GM23338 (cell line): ENCODE measurements around the gene A3GALT2. TPM values are rescaled to one million over a fixed set of nuclear protein-coding genes. Genes with fewer than 3 reads are reported as not detected.

ENCODE experiments used
- ATAC-seq: fragments of 200-7000 bp; cut with Tn5 transposase; 3 replicates; pipeline ENCODE4 v1.9.1; 2020
- DNase-seq: peaks from one replicate; pipeline ENCODE4 v3.0.0-alpha.2; 2015; ENCODE audit warnings: low spot score
- H2AFZ ChIP-seq: fragments of 200-600 bp; sonication (generic); 2 replicates; pipeline ENCODE4 v1.8.0; 2016; ENCODE audit warnings: antibody characterized with exemption, mild to moderate bottlenecking, moderate library complexity
- H3F3A ChIP-seq: fragments of 200-600 bp; sonication (generic); replicated peaks from 2 replicates; pipeline ENCODE4 v1.8.0; 2017; ENCODE audit warnings: antibody characterized with exemption, mixed run types, low read depth
- H3K27ac ChIP-seq: fragments of 200-600 bp; sonication (generic); 2 replicates; pipeline ENCODE4 v1.6.1; 2016; ENCODE audit warnings: low read depth
- H3K27me3 ChIP-seq: fragments of 200-600 bp; sonication (generic); 2 replicates; pipeline ENCODE4 v1.8.0; 2016; ENCODE audit warnings: mild to moderate bottlenecking, mixed run types, moderate library complexity; ENCODE audit not compliant: insufficient read depth
- H3K36me3 ChIP-seq: fragments of 200-600 bp; sonication (generic); 2 replicates; pipeline ENCODE4 v1.8.0; 2016; ENCODE audit warnings: mild to moderate bottlenecking; ENCODE audit not compliant: insufficient read depth
- H3K4me1 ChIP-seq: fragments of 200-600 bp; sonication (generic); 2 replicates; pipeline ENCODE4 v1.8.0; 2016; ENCODE audit warnings: mild to moderate bottlenecking, moderate library complexity; ENCODE audit not compliant: insufficient read depth
- H3K4me2 ChIP-seq: fragments of 200-600 bp; sonication (generic); 2 replicates; pipeline ENCODE4 v1.7.1; 2017; ENCODE audit warnings: mixed run types
- H3K4me3 ChIP-seq: fragments of 200-600 bp; sonication (generic); 2 replicates; pipeline ENCODE4 v1.6.1; 2016; ENCODE audit warnings: mixed run types
- H3K79me2 ChIP-seq: fragments of 200-600 bp; sonication (generic); replicated peaks from 2 replicates; pipeline ENCODE4 v1.8.0; 2017; ENCODE audit warnings: mild to moderate bottlenecking; ENCODE audit not compliant: insufficient read depth
- H3K9me2 ChIP-seq: fragments of 200-600 bp; sonication (generic); 2 replicates; pipeline ENCODE4 v1.8.0; 2017; ENCODE audit not compliant: insufficient read depth
- H4K20me1 ChIP-seq: fragments of 200-600 bp; sonication (generic); replicated peaks from 2 replicates; pipeline ENCODE4 v1.8.0; 2017; ENCODE audit warnings: mild to moderate bottlenecking; ENCODE audit not compliant: insufficient read depth
- H3K27ac Mint-ChIP-seq: 2 replicates; pipeline ENCODE4 v1.8.0; 2020; ENCODE audit warnings: inconsistent platforms, mild to moderate bottlenecking, moderate library complexity, mixed read lengths
- H3K27me3 Mint-ChIP-seq: 3 replicates; pipeline ENCODE4 v1.8.0; 2022; ENCODE audit warnings: low read depth, mild to moderate bottlenecking, moderate library complexity, mixed read lengths, inconsistent platforms; ENCODE audit not compliant: insufficient read depth, poor library complexity
- H3K36me3 Mint-ChIP-seq: 3 replicates; pipeline ENCODE4 v1.8.0; 2021; ENCODE audit warnings: low read depth, mild to moderate bottlenecking, inconsistent platforms, moderate library complexity, mixed read lengths
- H3K4me1 Mint-ChIP-seq: 3 replicates; pipeline ENCODE4 v1.8.0; 2020; ENCODE audit warnings: mild to moderate bottlenecking, inconsistent platforms, mixed read lengths
- H3K4me3 Mint-ChIP-seq: 3 replicates; pipeline ENCODE4 v1.8.0; 2021; ENCODE audit warnings: moderate library complexity, mild to moderate bottlenecking, inconsistent platforms, mixed read lengths
- H3K9me3 Mint-ChIP-seq: 3 replicates; pipeline ENCODE4 v1.8.0; 2020; ENCODE audit warnings: moderate library complexity, mild to moderate bottlenecking, inconsistent platforms, mixed read lengths
- CREB1 ChIP-seq: fragments of 250-450 bp; sonication (Bioruptor Pico); IDR thresholded peaks from 2 replicates; pipeline ENCODE4 v1.5.0; 2020; ENCODE audit warnings: low read depth, mild to moderate bottlenecking, moderate library complexity
- EZH2 ChIP-seq: fragments of 200-600 bp; sonication (generic); IDR thresholded peaks from one replicate; pipeline ENCODE4 v1.8.0; 2017; ENCODE audit warnings: antibody characterized with exemption, mild to moderate bottlenecking, low read depth; ENCODE audit not compliant: unreplicated experiment
- EZH2phosphoT487 ChIP-seq: fragments of 200-600 bp; sonication (generic); IDR thresholded peaks from one replicate; pipeline ENCODE4 v1.8.1; 2018; ENCODE audit warnings: antibody characterized with exemption; ENCODE audit not compliant: unreplicated experiment
- JUNB ChIP-seq: IDR thresholded peaks from one replicate; pipeline ENCODE4 v1.6.1; 2016; ENCODE audit warnings: antibody characterized with exemption; ENCODE audit not compliant: unreplicated experiment
- NANOG ChIP-seq: IDR thresholded peaks from 2 replicates; pipeline ENCODE4 v1.6.1; 2016; ENCODE audit warnings: antibody characterized with exemption, borderline replicate concordance
- POLR2AphosphoS5 ChIP-seq: IDR thresholded peaks from 2 replicates; pipeline ENCODE4 v1.6.1; 2016; ENCODE audit warnings: antibody characterized with exemption, low read depth
- STAT1 ChIP-seq: IDR thresholded peaks from one replicate; pipeline ENCODE4 v1.6.1; 2016; ENCODE audit warnings: antibody characterized with exemption; ENCODE audit not compliant: unreplicated experiment
- ZNF114 ChIP-seq: fragments of 250-450 bp; sonication (Bioruptor Pico); IDR thresholded peaks from 2 replicates; pipeline ENCODE4 v1.5.0; 2020; ENCODE audit warnings: mild to moderate bottlenecking, moderate library complexity
- ZNF331 ChIP-seq: fragments of 250-450 bp; sonication (Bioruptor Pico); IDR thresholded peaks from 2 replicates; pipeline ENCODE4 v1.5.0; 2020; ENCODE audit warnings: low read depth, mild to moderate bottlenecking, moderate library complexity
- polyA plus RNA-seq: library from polyadenylated mRNA; unstranded; fragments of >200 nt; fragmentation: Nextera tagmentation; extraction: Ambion mirVana; gene quantifications from 2 replicates; pipeline ENCODE4 v1.2.1, GENCODE V29; 2016
- total RNA-seq: library from RNA; depleted of rRNA; stranded (reverse); fragments of >200 nt; shearing (Covaris generic); gene quantifications from 2 replicates; pipeline ENCODE4 v1.2.3, GENCODE V29; 2014
- TF ChIP-seq, protein P1 (sequence below): fragments of 250-450 bp; sonication (Bioruptor Pico); IDR thresholded peaks from 2 replicates; pipeline ENCODE4 v1.5.0; 2020; ENCODE audit warnings: mild to moderate bottlenecking, moderate library complexity
- TF ChIP-seq, protein P2 (sequence below), 2 experiments: fragments of 200-600 bp in 1 of 2; sonication (generic) in 1 of 2; conservative IDR thresholded peaks; 2 replicates each; pipeline versions ENCODE4 v1.5.1 to v1.6.1; 2016 to 2017; ENCODE audit warnings: antibody characterized with exemption in 2 of 2, low read depth in 2 of 2, mild to moderate bottlenecking in 2 of 2, moderate library complexity in 1 of 2
- TF ChIP-seq, protein P3 (sequence below): IDR thresholded peaks from one replicate; pipeline ENCODE4 v1.6.1; 2018; ENCODE audit warnings: antibody characterized with exemption; ENCODE audit not compliant: unreplicated experiment
- TF ChIP-seq, protein P4 (sequence below): IDR thresholded peaks from 2 replicates; pipeline ENCODE4 v1.6.1; 2016; ENCODE audit warnings: antibody characterized with exemption

A3GALT2 gene
- total and polyA plus RNA-seq, 2 experiments from 2014 or later = not detected

DNA sequence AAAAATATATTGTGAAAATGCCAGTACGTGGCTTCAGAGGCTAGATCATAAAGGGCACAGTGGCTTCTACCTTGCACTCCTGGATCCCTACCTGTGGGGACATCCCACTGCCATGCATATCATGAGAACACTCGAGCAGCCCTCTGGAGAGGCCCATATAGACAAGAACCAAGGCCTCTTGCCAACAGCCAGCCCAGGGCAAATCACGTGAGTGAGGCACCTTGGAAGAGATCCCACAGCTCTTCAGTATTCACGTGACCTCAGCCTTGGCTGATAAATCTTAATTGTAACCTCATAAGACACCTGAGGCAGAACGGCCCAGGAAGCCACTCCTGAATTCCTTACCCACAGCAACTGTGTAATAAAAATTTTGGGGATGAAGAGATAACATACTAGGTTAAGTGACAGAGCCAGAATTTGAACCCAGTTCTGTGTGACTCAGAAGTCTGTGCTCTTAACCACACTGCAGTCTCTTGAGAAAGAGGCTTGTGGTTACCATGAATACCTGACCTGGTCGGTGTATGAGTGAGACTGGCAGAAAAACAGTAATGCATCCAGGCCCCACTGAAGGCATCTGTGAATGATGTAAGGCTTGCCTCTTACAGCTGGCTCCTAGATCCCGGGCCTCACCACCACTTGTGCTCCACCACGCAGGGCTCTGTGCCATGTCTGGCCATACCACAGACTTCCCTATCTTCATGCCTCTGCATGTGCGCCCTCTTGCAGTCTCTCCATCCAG, 6.9 kb upstream of the A3GALT2 start:
- no peaks in the 10 kb centered on the region for H3K4me1 ChIP-seq
- H3K27me3 ChIP-seq = no peaks in the 10 kb centered on the region
- DNase-seq (no peak), ATAC-seq (no peak)
- Mint-ChIP-seq H3K9me3 (no peaks in the 10 kb centered on the region), H3K4me3 (no peak overlapping the region), H3K27ac (no peak overlapping the region), H3K36me3 (peaks cover 10% of the 10 kb centered on the region; the same call in 2 of the 3 replicates), H3K4me1 (peaks cover 5% of the 10 kb centered on the region; the same call in 1 of the 3 replicates), H3K27me3 (peaks cover 13% of the 10 kb centered on the region)
- H3F3A ChIP-seq = no peaks in the 10 kb centered on the region
- no peaks in the 10 kb centered on the region for H3K79me2 ChIP-seq
- H3K9me2 ChIP-seq = no peaks in the 10 kb centered on the region
- H3K27ac ChIP-seq = no peak overlapping the region
- H2AFZ ChIP-seq = no peak overlapping the region
- no peaks in the 10 kb centered on the region; the same call in 1 of the 2 replicates for H4K20me1 ChIP-seq
- no peak for TF ChIP-seq ZNF114 (CRISPR knock-in tag)
- TF ChIP-seq, protein P1, sequence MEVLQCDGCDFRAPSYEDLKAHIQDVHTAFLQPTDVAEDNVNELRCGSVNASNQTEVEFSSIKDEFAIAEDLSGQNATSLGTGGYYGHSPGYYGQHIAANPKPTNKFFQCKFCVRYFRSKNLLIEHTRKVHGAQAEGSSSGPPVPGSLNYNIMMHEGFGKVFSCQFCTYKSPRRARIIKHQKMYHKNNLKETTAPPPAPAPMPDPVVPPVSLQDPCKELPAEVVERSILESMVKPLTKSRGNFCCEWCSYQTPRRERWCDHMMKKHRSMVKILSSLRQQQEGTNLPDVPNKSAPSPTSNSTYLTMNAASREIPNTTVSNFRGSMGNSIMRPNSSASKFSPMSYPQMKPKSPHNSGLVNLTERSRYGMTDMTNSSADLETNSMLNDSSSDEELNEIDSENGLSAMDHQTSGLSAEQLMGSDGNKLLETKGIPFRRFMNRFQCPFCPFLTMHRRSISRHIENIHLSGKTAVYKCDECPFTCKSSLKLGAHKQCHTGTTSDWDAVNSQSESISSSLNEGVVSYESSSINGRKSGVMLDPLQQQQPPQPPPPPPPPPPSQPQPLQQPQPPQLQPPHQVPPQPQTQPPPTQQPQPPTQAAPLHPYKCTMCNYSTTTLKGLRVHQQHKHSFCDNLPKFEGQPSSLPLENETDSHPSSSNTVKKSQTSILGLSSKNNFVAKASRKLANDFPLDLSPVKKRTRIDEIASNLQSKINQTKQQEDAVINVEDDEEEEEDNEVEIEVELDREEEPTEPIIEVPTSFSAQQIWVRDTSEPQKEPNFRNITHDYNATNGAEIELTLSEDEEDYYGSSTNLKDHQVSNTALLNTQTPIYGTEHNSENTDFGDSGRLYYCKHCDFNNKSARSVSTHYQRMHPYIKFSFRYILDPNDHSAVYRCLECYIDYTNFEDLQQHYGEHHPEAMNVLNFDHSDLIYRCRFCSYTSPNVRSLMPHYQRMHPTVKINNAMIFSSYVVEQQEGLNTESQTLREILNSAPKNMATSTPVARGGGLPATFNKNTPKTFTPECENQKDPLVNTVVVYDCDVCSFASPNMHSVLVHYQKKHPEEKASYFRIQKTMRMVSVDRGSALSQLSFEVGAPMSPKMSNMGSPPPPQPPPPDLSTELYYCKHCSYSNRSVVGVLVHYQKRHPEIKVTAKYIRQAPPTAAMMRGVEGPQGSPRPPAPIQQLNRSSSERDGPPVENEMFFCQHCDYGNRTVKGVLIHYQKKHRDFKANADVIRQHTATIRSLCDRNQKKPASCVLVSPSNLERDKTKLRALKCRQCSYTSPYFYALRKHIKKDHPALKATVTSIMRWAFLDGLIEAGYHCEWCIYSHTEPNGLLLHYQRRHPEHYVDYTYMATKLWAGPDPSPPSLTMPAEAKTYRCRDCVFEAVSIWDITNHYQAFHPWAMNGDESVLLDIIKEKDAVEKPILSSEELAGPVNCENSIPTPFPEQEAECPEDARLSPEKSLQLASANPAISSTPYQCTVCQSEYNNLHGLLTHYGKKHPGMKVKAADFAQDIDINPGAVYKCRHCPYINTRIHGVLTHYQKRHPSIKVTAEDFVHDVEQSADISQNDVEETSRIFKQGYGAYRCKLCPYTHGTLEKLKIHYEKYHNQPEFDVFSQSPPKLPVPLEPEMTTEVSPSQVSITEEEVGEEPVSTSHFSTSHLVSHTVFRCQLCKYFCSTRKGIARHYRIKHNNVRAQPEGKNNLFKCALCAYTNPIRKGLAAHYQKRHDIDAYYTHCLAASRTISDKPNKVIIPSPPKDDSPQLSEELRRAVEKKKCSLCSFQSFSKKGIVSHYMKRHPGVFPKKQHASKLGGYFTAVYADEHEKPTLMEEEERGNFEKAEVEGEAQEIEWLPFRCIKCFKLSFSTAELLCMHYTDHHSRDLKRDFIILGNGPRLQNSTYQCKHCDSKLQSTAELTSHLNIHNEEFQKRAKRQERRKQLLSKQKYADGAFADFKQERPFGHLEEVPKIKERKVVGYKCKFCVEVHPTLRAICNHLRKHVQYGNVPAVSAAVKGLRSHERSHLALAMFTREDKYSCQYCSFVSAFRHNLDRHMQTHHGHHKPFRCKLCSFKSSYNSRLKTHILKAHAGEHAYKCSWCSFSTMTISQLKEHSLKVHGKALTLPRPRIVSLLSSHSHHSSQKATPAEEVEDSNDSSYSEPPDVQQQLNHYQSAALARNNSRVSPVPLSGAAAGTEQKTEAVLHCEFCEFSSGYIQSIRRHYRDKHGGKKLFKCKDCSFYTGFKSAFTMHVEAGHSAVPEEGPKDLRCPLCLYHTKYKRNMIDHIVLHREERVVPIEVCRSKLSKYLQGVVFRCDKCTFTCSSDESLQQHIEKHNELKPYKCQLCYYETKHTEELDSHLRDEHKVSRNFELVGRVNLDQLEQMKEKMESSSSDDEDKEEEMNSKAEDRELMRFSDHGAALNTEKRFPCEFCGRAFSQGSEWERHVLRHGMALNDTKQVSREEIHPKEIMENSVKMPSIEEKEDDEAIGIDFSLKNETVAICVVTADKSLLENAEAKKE (CRISPR knock-in tag) = no peak
- TF ChIP-seq EZH2 = no peak
- no peak for TF ChIP-seq JUNB
- TF ChIP-seq, protein P2, sequence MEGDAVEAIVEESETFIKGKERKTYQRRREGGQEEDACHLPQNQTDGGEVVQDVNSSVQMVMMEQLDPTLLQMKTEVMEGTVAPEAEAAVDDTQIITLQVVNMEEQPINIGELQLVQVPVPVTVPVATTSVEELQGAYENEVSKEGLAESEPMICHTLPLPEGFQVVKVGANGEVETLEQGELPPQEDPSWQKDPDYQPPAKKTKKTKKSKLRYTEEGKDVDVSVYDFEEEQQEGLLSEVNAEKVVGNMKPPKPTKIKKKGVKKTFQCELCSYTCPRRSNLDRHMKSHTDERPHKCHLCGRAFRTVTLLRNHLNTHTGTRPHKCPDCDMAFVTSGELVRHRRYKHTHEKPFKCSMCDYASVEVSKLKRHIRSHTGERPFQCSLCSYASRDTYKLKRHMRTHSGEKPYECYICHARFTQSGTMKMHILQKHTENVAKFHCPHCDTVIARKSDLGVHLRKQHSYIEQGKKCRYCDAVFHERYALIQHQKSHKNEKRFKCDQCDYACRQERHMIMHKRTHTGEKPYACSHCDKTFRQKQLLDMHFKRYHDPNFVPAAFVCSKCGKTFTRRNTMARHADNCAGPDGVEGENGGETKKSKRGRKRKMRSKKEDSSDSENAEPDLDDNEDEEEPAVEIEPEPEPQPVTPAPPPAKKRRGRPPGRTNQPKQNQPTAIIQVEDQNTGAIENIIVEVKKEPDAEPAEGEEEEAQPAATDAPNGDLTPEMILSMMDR (conservative IDR thresholded peaks at IDR 0.05; ENCODE audit: low read depth in 2 of 2) = no peak
- no peak for TF ChIP-seq NANOG
- no peak for TF ChIP-seq CREB1
- TF ChIP-seq STAT1 = no peak
- TF ChIP-seq POLR2AphosphoS5 = no peak
- TF ChIP-seq, protein P3, sequence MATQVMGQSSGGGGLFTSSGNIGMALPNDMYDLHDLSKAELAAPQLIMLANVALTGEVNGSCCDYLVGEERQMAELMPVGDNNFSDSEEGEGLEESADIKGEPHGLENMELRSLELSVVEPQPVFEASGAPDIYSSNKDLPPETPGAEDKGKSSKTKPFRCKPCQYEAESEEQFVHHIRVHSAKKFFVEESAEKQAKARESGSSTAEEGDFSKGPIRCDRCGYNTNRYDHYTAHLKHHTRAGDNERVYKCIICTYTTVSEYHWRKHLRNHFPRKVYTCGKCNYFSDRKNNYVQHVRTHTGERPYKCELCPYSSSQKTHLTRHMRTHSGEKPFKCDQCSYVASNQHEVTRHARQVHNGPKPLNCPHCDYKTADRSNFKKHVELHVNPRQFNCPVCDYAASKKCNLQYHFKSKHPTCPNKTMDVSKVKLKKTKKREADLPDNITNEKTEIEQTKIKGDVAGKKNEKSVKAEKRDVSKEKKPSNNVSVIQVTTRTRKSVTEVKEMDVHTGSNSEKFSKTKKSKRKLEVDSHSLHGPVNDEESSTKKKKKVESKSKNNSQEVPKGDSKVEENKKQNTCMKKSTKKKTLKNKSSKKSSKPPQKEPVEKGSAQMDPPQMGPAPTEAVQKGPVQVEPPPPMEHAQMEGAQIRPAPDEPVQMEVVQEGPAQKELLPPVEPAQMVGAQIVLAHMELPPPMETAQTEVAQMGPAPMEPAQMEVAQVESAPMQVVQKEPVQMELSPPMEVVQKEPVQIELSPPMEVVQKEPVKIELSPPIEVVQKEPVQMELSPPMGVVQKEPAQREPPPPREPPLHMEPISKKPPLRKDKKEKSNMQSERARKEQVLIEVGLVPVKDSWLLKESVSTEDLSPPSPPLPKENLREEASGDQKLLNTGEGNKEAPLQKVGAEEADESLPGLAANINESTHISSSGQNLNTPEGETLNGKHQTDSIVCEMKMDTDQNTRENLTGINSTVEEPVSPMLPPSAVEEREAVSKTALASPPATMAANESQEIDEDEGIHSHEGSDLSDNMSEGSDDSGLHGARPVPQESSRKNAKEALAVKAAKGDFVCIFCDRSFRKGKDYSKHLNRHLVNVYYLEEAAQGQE = no peak
- TF ChIP-seq, protein P4, sequence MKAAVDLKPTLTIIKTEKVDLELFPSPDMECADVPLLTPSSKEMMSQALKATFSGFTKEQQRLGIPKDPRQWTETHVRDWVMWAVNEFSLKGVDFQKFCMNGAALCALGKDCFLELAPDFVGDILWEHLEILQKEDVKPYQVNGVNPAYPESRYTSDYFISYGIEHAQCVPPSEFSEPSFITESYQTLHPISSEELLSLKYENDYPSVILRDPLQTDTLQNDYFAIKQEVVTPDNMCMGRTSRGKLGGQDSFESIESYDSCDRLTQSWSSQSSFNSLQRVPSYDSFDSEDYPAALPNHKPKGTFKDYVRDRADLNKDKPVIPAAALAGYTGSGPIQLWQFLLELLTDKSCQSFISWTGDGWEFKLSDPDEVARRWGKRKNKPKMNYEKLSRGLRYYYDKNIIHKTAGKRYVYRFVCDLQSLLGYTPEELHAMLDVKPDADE = no peak
- no peak for TF ChIP-seq EZH2phosphoT487
- no peak for TF ChIP-seq ZNF331 (CRISPR knock-in tag)
- no peaks in the 10 kb centered on the region for H3K36me3 ChIP-seq
- no peak overlapping the region for H3K4me3 ChIP-seq
- H3K4me2 ChIP-seq = no peak overlapping the region
